ENCODE data around the gene PRKAR2B.

DNA sequence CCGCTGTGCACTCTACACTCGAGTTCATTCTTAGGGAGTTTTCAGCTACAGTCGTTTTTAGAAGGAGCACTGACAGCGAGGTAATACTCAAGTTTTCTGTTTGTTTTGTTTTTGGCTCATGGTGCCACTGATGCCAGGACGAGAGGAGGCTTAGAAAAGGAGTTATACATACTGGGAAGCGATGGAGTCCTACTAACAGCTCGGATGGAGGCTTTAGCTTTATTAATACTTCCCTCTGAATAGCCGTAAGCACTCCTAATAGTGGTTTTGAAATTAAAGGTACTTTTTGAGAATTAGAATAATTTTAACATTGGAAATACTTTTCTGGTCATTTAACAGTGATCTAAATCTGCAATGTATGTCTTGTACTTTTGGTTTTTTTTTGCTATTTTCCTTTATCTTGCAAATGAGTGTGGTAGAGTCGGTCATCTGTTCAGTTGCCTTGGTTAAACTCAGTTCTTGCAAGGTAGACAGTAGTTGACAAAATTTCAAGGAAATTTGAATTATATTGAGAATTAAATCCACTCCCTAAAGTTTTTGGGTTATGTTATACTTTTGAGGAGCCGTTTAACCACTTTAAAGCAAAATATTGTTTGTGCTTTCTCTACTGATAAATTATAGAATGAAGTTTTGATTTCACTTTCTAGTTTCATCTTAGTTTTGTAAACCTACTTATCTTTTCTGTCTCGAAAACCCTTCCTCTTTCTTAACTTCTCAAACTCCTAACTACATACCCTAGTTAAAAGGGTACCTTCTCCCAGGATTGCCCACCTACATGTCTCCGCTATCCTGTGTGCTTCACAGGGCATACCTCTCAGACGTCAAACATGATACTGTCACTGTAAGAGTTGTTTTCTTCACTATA lies 125.8 kb downstream of the PRKAR2B start:
- TF ChIP-seq EZH2 (IDR thresholded peaks at IDR 0.05) = no peak
- TF ChIP-seq, protein P1, sequence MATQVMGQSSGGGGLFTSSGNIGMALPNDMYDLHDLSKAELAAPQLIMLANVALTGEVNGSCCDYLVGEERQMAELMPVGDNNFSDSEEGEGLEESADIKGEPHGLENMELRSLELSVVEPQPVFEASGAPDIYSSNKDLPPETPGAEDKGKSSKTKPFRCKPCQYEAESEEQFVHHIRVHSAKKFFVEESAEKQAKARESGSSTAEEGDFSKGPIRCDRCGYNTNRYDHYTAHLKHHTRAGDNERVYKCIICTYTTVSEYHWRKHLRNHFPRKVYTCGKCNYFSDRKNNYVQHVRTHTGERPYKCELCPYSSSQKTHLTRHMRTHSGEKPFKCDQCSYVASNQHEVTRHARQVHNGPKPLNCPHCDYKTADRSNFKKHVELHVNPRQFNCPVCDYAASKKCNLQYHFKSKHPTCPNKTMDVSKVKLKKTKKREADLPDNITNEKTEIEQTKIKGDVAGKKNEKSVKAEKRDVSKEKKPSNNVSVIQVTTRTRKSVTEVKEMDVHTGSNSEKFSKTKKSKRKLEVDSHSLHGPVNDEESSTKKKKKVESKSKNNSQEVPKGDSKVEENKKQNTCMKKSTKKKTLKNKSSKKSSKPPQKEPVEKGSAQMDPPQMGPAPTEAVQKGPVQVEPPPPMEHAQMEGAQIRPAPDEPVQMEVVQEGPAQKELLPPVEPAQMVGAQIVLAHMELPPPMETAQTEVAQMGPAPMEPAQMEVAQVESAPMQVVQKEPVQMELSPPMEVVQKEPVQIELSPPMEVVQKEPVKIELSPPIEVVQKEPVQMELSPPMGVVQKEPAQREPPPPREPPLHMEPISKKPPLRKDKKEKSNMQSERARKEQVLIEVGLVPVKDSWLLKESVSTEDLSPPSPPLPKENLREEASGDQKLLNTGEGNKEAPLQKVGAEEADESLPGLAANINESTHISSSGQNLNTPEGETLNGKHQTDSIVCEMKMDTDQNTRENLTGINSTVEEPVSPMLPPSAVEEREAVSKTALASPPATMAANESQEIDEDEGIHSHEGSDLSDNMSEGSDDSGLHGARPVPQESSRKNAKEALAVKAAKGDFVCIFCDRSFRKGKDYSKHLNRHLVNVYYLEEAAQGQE (IDR thresholded peaks at IDR 0.05; ENCODE audit: low read depth) = no peak
- no peak for TF ChIP-seq EGR1 (IDR thresholded peaks at IDR 0.05; ENCODE audit: low read depth)
- TF ChIP-seq, protein P2, sequence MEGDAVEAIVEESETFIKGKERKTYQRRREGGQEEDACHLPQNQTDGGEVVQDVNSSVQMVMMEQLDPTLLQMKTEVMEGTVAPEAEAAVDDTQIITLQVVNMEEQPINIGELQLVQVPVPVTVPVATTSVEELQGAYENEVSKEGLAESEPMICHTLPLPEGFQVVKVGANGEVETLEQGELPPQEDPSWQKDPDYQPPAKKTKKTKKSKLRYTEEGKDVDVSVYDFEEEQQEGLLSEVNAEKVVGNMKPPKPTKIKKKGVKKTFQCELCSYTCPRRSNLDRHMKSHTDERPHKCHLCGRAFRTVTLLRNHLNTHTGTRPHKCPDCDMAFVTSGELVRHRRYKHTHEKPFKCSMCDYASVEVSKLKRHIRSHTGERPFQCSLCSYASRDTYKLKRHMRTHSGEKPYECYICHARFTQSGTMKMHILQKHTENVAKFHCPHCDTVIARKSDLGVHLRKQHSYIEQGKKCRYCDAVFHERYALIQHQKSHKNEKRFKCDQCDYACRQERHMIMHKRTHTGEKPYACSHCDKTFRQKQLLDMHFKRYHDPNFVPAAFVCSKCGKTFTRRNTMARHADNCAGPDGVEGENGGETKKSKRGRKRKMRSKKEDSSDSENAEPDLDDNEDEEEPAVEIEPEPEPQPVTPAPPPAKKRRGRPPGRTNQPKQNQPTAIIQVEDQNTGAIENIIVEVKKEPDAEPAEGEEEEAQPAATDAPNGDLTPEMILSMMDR (IDR thresholded peaks at IDR 0.05 in 2 of 3, conservative IDR thresholded peaks at IDR 0.05 in 1 of 3; ENCODE audit: borderline replicate concordance in 1 of 3, insufficient read depth in 1 of 3, low read depth in 2 of 3, low read length in 2 of 3) = no peak
- TF ChIP-seq, protein P3, sequence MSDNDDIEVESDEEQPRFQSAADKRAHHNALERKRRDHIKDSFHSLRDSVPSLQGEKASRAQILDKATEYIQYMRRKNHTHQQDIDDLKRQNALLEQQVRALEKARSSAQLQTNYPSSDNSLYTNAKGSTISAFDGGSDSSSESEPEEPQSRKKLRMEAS (IDR thresholded peaks at IDR 0.05) = no peak
- TF ChIP-seq POLR2A (IDR thresholded peaks at IDR 0.05; ENCODE audit: borderline replicate concordance, extremely low read depth, insufficient read depth, insufficient read length) = no peak
